ENCODE data around the gene ARL13A. TPM values are rescaled to one million over a fixed set of nuclear protein-coding genes. Genes with fewer than 3 reads are reported as not detected.

The ARL13A gene
- total and polyA plus RNA-seq, 2 of the 8 experiments (the other 6 are each of a cell fraction or from before 2014, with no cell fraction given) = not detected

DNA sequence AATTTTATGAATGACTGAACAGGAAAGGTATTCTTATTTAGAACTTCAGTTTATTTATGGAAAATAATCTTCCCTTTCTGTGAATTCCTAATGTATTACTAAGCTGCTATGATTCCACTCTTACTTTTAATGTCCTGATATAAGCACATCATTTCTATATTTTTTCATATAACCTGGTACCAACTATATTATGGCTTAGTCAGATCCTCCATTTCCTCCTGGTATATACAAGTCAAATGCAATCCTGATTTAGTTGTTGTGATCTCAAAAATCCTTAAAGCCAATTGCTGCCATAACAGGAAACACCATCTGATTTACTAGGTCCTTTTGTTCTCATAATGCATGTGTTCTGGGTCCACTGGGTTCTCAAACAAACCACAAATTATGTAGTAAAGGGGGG is 55.6 kb downstream of the ARL13A start:
- Histone ChIP-seq H3K79me1 (ENCODE audit: low read depth, low read length) (no peaks in the 10 kb centered on the region), H4K8ac (ENCODE audit: extremely low read depth, insufficient read depth, low read length) (no peak overlapping the region), H4K5ac (ENCODE audit: insufficient read length, low read depth, low read length) (no peak overlapping the region), H3K27me3 (replicated peaks in 1 of 4; ENCODE audit: control insufficient read depth in 3 of 4, extremely low read depth in 1 of 4, insufficient read depth in 3 of 4, low read length in 3 of 4) (no peaks in the 10 kb centered on the region), H2BK5ac (ENCODE audit: low read depth, low read length) (no peak overlapping the region), H3K4me2 (ENCODE audit: insufficient read depth in 1 of 2, low read depth in 2 of 2, low read length in 2 of 2) (no peak overlapping the region), H3K56ac (replicated peaks; ENCODE audit: insufficient read length, low read depth, low read length) (no peak overlapping the region), H2AFZ (ENCODE audit: low read length) (no peak overlapping the region), H3K79me2 (ENCODE audit: control insufficient read depth in 1 of 2, insufficient read depth in 2 of 2, low read length in 2 of 2) (no peaks in the 10 kb centered on the region), H2BK20ac (ENCODE audit: low read length) (no peak overlapping the region), H3K9me3 (ENCODE audit: insufficient read depth in 2 of 2, low read depth in 1 of 2, low read length in 1 of 2) (no peaks in the 10 kb centered on the region), H2BK120ac (replicated peaks; ENCODE audit: low read depth, low read length) (no peak overlapping the region), H3K4me1 (replicated peaks in 1 of 4; ENCODE audit: control insufficient read depth in 3 of 4, insufficient read depth in 4 of 4, low read length in 3 of 4) (no peaks in the 10 kb centered on the region), H3K36me3 (ENCODE audit: control insufficient read depth in 2 of 4, insufficient read depth in 4 of 4, low read length in 3 of 4) (peaks cover 0 to 12% (median 5%) of the 10 kb centered on the region in 4 experiments; a peak in 3 of 8 replicates), H3K18ac (ENCODE audit: extremely low read depth, low read length) (no peak overlapping the region), H3K23ac (ENCODE audit: insufficient read length) (no peak overlapping the region), H4K91ac (replicated peaks; ENCODE audit: insufficient read length, low read length) (no peak overlapping the region), H2BK12ac (ENCODE audit: low read depth, low read length) (no peak overlapping the region), H3K27ac (ENCODE audit: low read depth, low read length) (no peak overlapping the region), H3K9ac (replicated peaks in 1 of 4; ENCODE audit: extremely low read depth in 1 of 4, low read depth in 3 of 4, low read length in 3 of 4) (no peak overlapping the region), H3K4me3 (ENCODE audit: extremely low read depth in 1 of 4, insufficient read depth in 2 of 4, low read depth in 3 of 4, low read length in 4 of 4) (no peak overlapping the region), H3K4ac (replicated peaks; ENCODE audit: insufficient read length, low read depth, low read length) (no peak overlapping the region), H4K20me1 (replicated peaks in 1 of 2; ENCODE audit: control insufficient read depth in 1 of 2, insufficient read depth in 2 of 2, low read length in 2 of 2) (no peaks in the 10 kb centered on the region), H3K23me2 (ENCODE audit: low read depth, low read length) (no peaks in the 10 kb centered on the region), H3K14ac (ENCODE audit: insufficient read length) (no peak overlapping the region), H2AK5ac (ENCODE audit: low read depth, low read length) (no peak overlapping the region), H2BK15ac (ENCODE audit: low read length) (no peak overlapping the region)
- ChIA-PET POLR2A (ENCODE audit: partially characterized antibody) (no interaction called here), CTCF (ENCODE audit: partially characterized antibody) (no interaction called here)
- FAIRE-seq = no peak
- TF ChIP-seq RBBP5 (IDR thresholded peaks at IDR 0.05; ENCODE audit: borderline replicate concordance, low read depth, low read length) = no peak
- TF ChIP-seq SP4 (IDR thresholded peaks at IDR 0.05; ENCODE audit: low read length) = no peak
- no peak for TF ChIP-seq TEAD4 (IDR thresholded peaks at IDR 0.05; ENCODE audit: low read depth, low read length)
- TF ChIP-seq SIX5 (IDR thresholded peaks at IDR 0.05; ENCODE audit: low read depth, low read length) = no peak
- TF ChIP-seq RXRA (IDR thresholded peaks at IDR 0.05; ENCODE audit: insufficient read depth, low read depth, low read length) = no peak
- TF ChIP-seq JUN (IDR thresholded peaks at IDR 0.05; ENCODE audit: low read depth, low read length) = no peak
- TF ChIP-seq MAFK (IDR thresholded peaks at IDR 0.05; ENCODE audit: low read depth, low read length) = no peak
- TF ChIP-seq, protein P1, sequence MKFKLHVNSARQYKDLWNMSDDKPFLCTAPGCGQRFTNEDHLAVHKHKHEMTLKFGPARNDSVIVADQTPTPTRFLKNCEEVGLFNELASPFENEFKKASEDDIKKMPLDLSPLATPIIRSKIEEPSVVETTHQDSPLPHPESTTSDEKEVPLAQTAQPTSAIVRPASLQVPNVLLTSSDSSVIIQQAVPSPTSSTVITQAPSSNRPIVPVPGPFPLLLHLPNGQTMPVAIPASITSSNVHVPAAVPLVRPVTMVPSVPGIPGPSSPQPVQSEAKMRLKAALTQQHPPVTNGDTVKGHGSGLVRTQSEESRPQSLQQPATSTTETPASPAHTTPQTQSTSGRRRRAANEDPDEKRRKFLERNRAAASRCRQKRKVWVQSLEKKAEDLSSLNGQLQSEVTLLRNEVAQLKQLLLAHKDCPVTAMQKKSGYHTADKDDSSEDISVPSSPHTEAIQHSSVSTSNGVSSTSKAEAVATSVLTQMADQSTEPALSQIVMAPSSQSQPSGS (IDR thresholded peaks at IDR 0.05; ENCODE audit: low read length) = no peak
- no peak for TF ChIP-seq CBX5 (IDR thresholded peaks at IDR 0.05; ENCODE audit: low read depth, low read length)
- TF ChIP-seq YY1 (IDR thresholded peaks at IDR 0.05; ENCODE audit: low read depth, low read length) = no peak
- TF ChIP-seq ATF3 (IDR thresholded peaks at IDR 0.05; ENCODE audit: insufficient read depth, low read depth, low read length) = no peak
- DNase-seq (ENCODE audit: low read depth in 1 of 2, low spot score in 2 of 2) = no peak

Measured in H1 (cell line).